ENCODE measurements around the gene NT5DC2.
"Not testable (repeated sequence)": the region's sequence is repeated elsewhere in the genome, so short reads cannot be mapped to it uniquely, and the experiment has no call there.

NT5DC2 gene

DNA sequence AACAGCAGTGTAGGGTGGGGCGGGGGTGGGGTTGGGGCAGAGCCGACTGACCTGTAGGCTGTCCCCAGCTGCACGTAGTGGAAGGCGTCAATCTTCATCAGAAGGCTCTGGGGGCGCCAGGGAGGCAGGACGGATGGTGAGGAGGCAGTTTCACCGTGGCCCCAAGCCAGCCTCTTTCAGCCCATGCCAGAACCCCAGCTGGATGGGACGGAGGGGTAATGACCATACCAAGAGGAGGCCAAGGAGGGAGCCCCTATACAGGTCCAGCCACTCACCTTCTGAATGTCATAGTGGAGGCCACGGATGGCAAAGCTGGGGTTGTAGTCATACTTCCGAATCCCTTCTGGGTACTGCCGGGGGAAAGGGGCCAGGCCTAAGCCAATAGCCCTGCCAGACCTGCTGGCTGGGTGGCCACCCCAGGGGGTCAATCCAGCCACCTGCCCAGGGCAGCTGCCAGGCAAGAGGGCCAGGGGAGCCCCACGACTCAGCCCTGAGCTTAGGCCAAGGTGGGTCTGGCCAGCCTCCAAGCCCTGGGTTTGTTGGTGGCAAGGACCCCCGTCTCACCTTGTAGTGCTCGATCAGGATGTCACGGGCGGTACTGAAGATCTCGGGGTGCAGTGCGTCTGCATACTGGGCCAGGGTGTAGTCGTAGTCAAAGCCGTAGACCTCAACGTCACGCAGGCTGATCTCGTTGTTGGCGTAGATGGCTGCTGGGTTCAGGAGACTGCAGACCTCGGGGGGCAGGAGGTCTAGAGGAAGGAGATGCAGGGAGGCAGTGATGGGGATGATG is 4.9 kb downstream of the NT5DC2 start:
- no peak for TF ChIP-seq EZH2 (IDR thresholded peaks at IDR 0.05; ENCODE audit: borderline replicate concordance, low read depth, low read length, severe bottlenecking)
- TF ChIP-seq, protein P1, sequence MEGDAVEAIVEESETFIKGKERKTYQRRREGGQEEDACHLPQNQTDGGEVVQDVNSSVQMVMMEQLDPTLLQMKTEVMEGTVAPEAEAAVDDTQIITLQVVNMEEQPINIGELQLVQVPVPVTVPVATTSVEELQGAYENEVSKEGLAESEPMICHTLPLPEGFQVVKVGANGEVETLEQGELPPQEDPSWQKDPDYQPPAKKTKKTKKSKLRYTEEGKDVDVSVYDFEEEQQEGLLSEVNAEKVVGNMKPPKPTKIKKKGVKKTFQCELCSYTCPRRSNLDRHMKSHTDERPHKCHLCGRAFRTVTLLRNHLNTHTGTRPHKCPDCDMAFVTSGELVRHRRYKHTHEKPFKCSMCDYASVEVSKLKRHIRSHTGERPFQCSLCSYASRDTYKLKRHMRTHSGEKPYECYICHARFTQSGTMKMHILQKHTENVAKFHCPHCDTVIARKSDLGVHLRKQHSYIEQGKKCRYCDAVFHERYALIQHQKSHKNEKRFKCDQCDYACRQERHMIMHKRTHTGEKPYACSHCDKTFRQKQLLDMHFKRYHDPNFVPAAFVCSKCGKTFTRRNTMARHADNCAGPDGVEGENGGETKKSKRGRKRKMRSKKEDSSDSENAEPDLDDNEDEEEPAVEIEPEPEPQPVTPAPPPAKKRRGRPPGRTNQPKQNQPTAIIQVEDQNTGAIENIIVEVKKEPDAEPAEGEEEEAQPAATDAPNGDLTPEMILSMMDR (IDR thresholded peaks at IDR 0.05; ENCODE audit: borderline replicate concordance, extremely low read depth, low read length, poor library complexity, severe bottlenecking) = no peak
- Histone ChIP-seq H3K27me3 (ENCODE audit: insufficient read depth, low read length, poor library complexity) (no peaks in the 10 kb centered on the region), H3K4me1 (ENCODE audit: insufficient read depth, low read length) (no peaks in the 10 kb centered on the region), H3K4me2 (ENCODE audit: insufficient read depth, low read length) (no peak overlapping the region), H3K9ac (ENCODE audit: low read depth, low read length) (no peak overlapping the region), H3K79me2 (ENCODE audit: insufficient read depth, low read length) (no peaks in the 10 kb centered on the region), H4K20me1 (ENCODE audit: insufficient read depth, low read length) (no peaks in the 10 kb centered on the region), H3K4me3 (ENCODE audit: low read depth in 1 of 2, low read length in 2 of 2) (no peak overlapping the region), H3K9me3 (ENCODE audit: insufficient read depth, low read length, severe bottlenecking) (no peaks in the 10 kb centered on the region), H3K27ac (ENCODE audit: low read length) (no peak overlapping the region), H3K36me3 (ENCODE audit: insufficient read depth, low read length) (no peaks in the 10 kb centered on the region), H2AFZ (ENCODE audit: low read depth, low read length) (no peak overlapping the region)
- ATAC-seq (ENCODE audit: insufficient read depth, low read depth) = no peak
- DNase-seq = no peak

DNA sequence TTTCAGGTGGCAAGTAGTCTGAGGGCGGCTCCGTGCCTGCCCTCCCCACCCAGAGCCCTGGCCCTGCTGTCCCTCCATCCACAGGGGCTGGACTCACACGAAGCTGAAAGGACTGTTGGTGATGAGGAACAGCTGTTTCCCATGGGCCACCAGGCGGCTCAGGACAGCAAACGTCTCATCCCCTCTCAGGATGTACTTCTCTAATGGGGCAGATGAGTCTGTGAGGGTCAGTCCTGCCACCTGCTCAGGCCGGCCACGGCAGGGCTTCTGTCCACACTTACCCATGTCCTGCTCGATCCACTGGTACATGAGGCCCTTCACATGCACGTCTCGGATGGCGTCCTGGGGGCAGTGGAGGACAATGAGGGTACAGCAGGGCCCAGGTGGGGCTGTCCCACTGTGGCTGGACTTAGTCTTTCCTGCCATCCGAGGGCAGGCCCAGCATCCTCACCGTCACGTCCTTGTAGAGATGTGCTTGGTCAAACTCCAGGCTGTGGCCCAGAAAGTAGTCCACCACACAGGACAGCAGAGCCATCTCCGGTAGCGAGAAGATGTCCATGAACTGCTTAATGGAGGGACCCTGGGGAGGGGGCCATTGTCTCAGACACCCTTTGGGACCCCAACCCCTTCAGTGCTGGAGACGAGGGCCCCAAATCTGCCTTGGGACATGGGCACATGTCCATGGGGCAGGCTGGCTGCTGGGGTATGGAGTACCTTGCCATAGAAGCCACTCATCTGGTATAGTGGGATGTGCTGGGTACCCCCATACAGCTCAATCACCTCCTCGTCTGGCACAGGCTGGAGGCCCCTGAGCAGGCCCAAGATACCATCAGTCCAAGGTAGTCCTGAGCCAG is 5.7 kb downstream of the NT5DC2 start:
- no peak overlapping the region for H3K9ac ChIP-seq (ENCODE audit: low read depth, low read length)
- H3K79me2 ChIP-seq (ENCODE audit: insufficient read depth, low read length) = no peaks in the 10 kb centered on the region
- no peak overlapping the region for H2AFZ ChIP-seq (ENCODE audit: low read depth, low read length)
- no peaks in the 10 kb centered on the region for H3K27me3 ChIP-seq (ENCODE audit: insufficient read depth, low read length, poor library complexity)
- H4K20me1 ChIP-seq (ENCODE audit: insufficient read depth, low read length) = no peaks in the 10 kb centered on the region
- H3K36me3 ChIP-seq (ENCODE audit: insufficient read depth, low read length) = no peaks in the 10 kb centered on the region
- H3K4me1 ChIP-seq (ENCODE audit: insufficient read depth, low read length) = no peaks in the 10 kb centered on the region
- TF ChIP-seq, protein P1 (IDR thresholded peaks at IDR 0.05; ENCODE audit: borderline replicate concordance, extremely low read depth, low read length, poor library complexity, severe bottlenecking) = no peak
- TF ChIP-seq EZH2 (IDR thresholded peaks at IDR 0.05; ENCODE audit: borderline replicate concordance, low read depth, low read length, severe bottlenecking) = no peak
- DNase-seq (no peak), ATAC-seq (ENCODE audit: insufficient read depth, low read depth) (no peak)
- H3K4me2 ChIP-seq (ENCODE audit: insufficient read depth, low read length) = no peak overlapping the region
- no peak overlapping the region for H3K4me3 ChIP-seq (ENCODE audit: low read depth in 1 of 2, low read length in 2 of 2)
- no peaks in the 10 kb centered on the region for H3K9me3 ChIP-seq (ENCODE audit: insufficient read depth, low read length, severe bottlenecking)
- H3K27ac ChIP-seq (ENCODE audit: low read length) = no peak overlapping the region

DNA sequence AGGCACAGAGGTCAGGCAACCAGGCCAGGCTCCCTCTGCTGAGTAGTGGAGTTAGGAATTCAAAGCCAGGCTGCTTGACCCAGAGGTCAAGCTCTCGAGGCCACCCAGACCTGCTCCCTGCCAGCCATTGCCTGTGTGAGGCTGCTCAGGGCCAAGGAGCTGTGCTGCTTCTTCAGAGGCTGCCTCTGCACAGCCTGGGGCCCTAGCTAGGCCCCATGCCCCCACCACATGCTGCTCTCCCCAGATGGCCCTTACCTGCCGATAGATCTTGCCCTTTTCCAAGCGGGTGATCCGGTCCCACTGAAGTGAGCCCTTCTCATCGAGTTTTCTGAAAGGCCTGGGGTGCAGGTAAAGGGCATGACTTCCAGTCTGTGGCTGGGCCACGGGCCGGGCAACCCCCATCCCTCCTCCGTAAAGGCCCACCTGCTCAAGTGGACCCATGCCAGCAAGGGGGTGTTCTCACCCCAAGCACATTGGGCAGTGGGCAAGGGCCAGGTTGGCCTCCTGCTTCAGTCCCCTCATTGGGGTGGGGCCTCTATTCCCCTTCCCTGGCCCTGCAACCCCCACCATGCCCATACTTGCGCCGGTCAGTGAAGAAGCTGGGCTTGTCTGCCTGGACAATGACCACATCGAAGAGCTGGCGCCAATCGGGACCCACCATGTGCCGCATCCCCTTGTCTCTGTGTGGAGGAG is 6.5 kb downstream of the NT5DC2 start:
- ATAC-seq (ENCODE audit: insufficient read depth, low read depth) (no peak), DNase-seq (no peak)
- Histone ChIP-seq H3K9ac (ENCODE audit: low read depth, low read length) (no peak overlapping the region), H3K36me3 (ENCODE audit: insufficient read depth, low read length) (no peaks in the 10 kb centered on the region), H2AFZ (ENCODE audit: low read depth, low read length) (no peak overlapping the region), H3K4me3 (ENCODE audit: low read depth in 1 of 2, low read length in 2 of 2) (no peak overlapping the region), H3K4me1 (ENCODE audit: insufficient read depth, low read length) (no peaks in the 10 kb centered on the region), H4K20me1 (ENCODE audit: insufficient read depth, low read length) (no peaks in the 10 kb centered on the region), H3K4me2 (ENCODE audit: insufficient read depth, low read length) (no peak overlapping the region), H3K79me2 (ENCODE audit: insufficient read depth, low read length) (no peaks in the 10 kb centered on the region), H3K27ac (ENCODE audit: low read length) (no peak overlapping the region), H3K9me3 (ENCODE audit: insufficient read depth, low read length, severe bottlenecking) (no peaks in the 10 kb centered on the region), H3K27me3 (ENCODE audit: insufficient read depth, low read length, poor library complexity) (no peaks in the 10 kb centered on the region)
- TF ChIP-seq EZH2 (IDR thresholded peaks at IDR 0.05; ENCODE audit: borderline replicate concordance, low read depth, low read length, severe bottlenecking) = no peak
- TF ChIP-seq, protein P1 (IDR thresholded peaks at IDR 0.05; ENCODE audit: borderline replicate concordance, extremely low read depth, low read length, poor library complexity, severe bottlenecking) = no peak

DNA sequence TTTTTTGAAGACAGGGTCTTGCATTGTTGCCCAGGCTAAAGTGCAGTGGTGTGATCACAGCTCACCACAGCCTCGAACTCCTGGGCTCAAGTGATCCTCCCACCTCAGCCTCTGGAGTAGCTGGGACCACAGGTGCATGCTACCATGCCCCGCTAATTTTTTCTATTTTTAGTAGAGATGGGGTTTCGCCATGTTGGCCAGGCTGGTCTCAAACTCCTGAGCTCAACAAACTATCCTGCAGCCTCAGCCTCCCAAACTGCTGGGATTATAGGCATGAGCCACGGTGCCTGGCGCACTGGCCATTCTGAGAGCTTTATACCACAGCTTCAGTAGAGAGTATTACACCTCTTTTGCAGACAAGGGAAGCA is 7.0 kb downstream of the NT5DC2 start:
- not testable (repeated sequence) for H3K9me3 ChIP-seq (ENCODE audit: insufficient read depth, low read length, severe bottlenecking); H3K4me2 ChIP-seq (ENCODE audit: insufficient read depth, low read length); H4K20me1 ChIP-seq (ENCODE audit: insufficient read depth, low read length)

More for the DNA sequence above, 7.0 kb downstream of the NT5DC2 start:
- not testable (repeated sequence) for ATAC-seq (ENCODE audit: insufficient read depth, low read depth); H3K27me3 ChIP-seq (ENCODE audit: insufficient read depth, low read length, poor library complexity); H3K27ac ChIP-seq (ENCODE audit: low read length); H3K79me2 ChIP-seq (ENCODE audit: insufficient read depth, low read length); H3K4me1 ChIP-seq (ENCODE audit: insufficient read depth, low read length); DNase-seq; H3K4me3 ChIP-seq (ENCODE audit: low read depth in 1 of 2, low read length in 2 of 2); H3K9ac ChIP-seq (ENCODE audit: low read depth, low read length); H2AFZ ChIP-seq (ENCODE audit: low read depth, low read length); H3K36me3 ChIP-seq (ENCODE audit: insufficient read depth, low read length)
